Stimulated activated CD8-positive, alpha-beta memory T cell treated with anti-CD3 and anti-CD28 coated beads, Interleukin-4, amount 100 ng/mL, for 48 hours (primary cell): ENCODE results near the gene ARHGAP6.
A peak's percentile ranks its signal among the peaks of the same experiment; 100 is the strongest.

ENCODE experiments used
- DNase-seq: peaks from one replicate; pipeline ENCODE4 v3.0.0-alpha.2; 2020

The ARHGAP6 gene

GRCh38 chrX:11575332-11575731 lies 90.4 kb downstream of the ARHGAP6 start:
- DNase-seq: no peak

DNA sequence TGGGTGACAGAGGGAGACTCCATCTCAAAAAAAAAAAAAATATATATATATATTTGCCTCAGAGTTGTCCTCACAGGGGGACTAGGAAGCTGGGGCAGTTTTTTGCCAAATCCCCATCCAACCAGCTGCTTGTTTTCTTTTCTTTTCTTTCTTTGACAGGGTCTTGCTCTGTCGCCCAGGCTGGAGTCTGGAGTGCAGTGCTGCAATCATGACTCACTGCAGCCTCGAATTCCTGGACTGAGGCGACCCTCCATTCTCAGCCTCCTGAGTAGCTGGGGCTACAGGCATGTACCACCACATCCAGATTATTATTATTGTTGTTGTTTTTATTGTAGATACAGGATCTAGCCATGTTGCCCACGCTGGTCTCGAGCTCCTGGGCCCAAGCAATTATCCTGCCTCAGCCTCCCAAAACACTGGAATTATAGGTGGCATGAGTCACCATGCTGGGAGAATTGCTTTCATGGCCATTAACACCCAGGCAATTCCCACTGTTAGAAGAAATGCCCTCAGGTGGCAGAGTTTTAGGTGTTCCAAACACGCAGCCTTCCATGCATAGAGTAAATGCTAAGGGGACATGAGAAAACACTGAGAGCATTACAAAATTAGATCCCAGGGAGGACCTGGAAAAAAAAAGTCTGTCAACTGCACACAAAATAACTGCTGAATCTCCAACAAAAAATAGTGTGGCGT lies 98.0 kb downstream of the ARHGAP6 start:
- DNase-seq: no peak

DNA sequence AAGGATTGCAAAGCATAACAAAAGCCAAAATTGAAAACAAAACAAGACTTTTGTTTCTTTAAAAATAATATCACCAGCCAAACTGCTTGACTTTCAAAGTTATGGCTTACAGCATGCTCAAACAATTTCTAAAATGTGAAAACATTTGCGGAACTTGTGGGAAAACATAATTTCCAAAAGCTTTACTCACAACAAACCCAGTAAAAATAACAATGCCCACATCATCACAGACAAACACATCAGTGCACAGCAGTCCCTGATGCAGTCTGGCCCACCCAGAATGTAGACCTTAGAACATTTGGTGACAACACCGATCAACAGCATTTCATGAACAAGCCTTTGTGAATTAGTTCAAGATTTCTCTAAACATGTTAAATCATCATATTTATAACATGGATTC lies 98.9 kb downstream of the ARHGAP6 start:
- no peak for DNase-seq

- no peak for DNase-seq
Measured at GRCh38 chrX:11566173-11566572, 99.5 kb downstream of the ARHGAP6 start.

- no peak for DNase-seq
Measured at GRCh38 chrX:11564546-11564945, 101.2 kb downstream of the ARHGAP6 start.

DNA sequence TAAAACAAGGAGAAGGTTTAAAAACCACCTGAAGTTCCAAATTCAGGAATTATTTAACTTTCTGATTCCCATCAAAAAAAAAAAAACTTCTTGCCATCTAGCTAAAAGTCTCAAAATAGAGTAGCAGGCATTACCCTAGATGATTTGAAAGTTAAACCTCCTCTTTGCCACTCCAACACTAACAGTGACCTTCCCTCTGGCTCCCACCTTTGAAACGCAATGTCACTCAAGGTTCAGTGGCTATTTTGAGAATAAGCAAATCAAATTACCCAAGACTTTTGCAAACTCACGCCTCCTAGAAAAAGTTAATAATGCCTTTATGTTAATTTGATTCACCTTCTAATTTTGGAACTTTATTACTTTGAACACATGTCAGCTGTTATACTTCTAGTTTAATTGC lies 103.2 kb downstream of the ARHGAP6 start:
- DNase-seq: no peak

DNA sequence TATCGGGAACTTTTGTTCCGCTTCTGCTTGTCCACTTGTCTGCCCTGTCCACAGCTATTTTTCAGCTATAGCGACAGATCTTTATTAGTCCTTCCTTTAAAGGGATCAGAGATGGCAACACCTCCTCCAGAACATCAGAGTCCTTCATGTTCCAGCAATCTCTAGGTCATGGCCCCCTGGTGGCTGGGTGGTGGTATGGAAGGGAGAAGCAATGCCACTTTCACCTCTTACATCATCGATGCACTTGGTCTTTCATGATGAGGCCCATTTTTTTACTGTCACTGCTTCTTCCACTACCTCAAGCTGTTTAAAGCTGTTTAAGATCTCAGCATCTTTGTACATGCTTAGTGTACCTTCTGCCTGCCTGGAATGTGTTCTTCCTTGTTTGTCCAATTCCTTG lies 106.7 kb downstream of the ARHGAP6 start:
- DNase-seq: peak; percentile 51

DNA sequence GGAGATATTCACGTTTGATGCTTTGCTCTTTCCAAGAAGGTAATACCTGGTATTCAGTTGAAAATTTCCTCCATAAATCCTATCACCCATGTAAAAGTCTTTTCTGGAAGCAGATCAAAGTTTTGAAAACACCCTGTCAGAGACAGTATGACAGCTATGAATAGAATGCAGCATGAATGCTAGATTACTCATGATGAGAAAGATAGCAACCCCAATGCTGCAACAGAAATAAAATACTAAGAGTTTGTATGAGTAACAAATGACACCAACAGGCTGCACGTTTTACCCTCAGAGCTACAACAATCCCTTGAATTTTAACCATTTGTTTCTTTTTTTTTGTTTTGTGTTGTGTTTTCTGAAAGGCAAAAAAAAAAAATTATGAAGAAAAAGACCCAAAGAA lies 108.6 kb downstream of the ARHGAP6 start:
- no peak for DNase-seq

DNA sequence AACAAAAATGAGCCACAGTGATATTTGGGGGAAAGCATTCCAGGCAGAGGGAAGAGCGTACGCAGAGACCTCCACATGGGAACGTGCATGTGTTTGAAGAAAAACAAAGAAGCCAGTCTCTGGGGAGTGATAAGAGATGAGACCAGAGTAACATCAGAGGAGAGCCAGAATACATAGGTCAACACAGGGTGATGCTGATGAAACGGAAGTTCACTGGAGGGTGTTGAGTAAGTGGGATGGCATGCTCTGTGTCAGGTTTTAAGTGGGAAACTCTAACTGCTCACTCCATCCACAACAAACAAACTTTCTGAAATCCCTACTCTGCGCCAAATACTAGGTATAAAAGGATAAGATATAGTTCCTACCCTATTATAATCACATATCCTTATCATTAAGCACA lies 110.0 kb downstream of the ARHGAP6 start:
- DNase-seq: no peak

DNA sequence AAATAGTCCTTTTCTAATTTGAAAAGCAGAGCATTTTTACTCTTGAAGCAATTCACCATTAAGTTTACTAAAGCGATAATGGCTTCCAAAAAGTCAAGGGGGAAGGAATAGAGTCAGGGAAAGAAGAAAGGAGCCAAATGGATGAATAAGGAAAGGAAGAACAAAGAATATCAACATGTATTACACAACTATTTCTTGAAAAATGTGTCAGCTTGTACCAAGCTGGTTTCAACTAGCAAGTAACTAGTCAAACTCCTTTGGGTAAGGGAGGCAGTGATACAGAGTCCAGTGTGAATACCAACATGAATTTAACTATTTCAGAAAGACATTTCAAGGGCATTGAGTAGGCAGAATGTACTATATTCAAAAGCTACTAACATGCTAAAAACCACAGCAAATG lies 112.1 kb downstream of the ARHGAP6 start:
- DNase-seq: no peak

- no peak for DNase-seq
Measured at GRCh38 chrX:11551151-11551550, 114.6 kb downstream of the ARHGAP6 start.

DNA sequence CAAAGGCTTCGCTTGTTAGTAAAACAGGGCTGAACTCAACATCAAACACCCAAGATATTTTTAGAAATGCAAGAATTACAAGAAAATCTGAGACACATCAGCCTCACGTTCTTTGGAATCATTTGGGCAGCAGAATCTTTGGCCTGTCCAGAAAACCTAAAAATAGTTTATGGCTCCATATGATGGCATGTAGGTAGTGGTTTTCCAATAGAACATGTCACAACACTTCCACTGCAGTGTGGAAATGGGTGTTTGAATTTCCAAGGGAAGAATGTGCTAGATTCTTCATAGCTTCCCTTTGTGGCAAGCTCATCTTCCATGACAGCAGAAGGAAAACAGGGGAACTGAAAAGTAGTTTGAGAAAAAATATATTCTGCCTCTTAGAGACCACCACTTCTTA lies 118.8 kb downstream of the ARHGAP6 start:
- DNase-seq: no peak

GRCh38 chrX:11543249-11543648 lies 122.5 kb downstream of the ARHGAP6 start:
- no peak for DNase-seq

GRCh38 chrX:11541510-11541909 lies 124.2 kb downstream of the ARHGAP6 start:
- DNase-seq: no peak

GRCh38 chrX:11540532-11541377 lies 125.0 kb downstream of the ARHGAP6 start:
- no peak for DNase-seq

DNA sequence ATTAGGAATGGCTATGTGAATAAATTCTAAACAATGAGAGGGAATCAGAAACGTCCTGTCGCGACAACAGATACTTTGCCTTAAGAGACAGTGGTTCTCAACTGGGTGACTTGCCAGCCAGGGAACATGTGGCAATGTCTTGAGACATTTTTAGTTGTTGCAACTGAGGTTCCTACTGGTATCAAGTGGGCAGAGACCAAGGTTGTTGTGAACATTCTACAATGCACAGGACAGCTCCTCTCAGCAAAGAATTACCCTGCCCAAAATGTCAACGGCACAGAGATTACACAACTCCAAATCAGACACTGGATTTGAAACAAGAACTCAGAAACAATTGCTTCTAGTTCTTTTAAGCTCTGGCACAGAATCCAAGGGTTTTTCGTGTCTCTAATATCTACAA lies 128.6 kb downstream of the ARHGAP6 start:
- DNase-seq: no peak

- DNase-seq: no peak
Measured at GRCh38 chrX:11535156-11535919, 130.4 kb downstream of the ARHGAP6 start.

DNA sequence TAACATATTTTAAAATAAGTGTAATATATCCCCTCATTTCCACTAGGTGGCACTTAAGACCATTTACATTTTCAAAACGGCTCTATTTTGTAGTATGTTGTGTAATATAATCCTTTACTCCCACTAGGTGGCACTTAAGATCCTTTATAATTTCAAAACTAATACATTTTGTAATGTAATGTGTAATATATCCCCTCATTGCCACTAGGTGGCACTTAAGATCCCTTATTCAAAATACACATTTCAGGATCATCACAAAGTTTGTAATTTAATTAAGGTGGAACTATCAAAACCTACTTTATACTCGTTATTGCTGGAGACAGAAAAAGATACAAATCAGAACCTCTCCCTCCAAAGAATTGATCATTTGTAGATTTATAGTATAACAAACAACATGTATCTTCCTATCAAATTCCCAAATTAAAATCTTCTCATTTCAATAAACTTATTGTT lies 132.5 kb downstream of the ARHGAP6 start:
- no peak for DNase-seq

DNA sequence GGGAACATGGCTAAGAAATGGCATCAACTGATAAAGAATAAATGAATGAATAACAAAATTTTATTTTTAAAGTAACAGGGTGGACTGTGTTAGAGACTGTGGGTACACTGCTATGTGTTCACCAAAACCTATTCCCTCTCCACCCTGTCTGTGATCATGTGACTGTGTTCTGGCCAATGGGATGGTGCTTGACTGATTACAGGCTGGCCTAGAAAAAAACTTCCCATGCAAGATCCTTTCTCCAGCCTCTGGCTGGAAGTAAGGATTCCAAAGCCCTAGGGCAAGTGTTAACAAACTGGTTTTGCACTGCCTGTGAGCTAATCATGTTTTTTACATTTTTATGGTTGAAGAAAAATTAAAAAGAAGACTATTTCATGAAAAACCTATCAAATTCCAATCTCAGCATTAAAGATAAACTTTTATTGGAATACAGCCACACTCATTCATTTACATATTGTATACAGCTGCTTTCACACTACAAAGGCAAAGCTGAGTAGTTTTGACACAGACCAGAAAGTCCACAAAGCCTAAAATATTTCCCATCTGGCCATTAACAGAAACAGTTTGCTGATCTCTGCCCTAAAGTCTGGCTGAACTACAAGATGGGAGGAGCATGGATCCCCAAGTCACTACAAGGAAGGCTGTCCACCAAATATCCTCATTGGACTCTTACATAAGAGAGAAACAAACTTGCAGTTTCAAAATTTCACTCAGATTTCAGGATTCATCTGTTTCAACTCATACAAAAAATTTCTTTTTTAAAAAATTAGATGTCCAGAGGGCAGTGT lies 133.2 kb downstream of the ARHGAP6 start:
- no peak for DNase-seq

DNA sequence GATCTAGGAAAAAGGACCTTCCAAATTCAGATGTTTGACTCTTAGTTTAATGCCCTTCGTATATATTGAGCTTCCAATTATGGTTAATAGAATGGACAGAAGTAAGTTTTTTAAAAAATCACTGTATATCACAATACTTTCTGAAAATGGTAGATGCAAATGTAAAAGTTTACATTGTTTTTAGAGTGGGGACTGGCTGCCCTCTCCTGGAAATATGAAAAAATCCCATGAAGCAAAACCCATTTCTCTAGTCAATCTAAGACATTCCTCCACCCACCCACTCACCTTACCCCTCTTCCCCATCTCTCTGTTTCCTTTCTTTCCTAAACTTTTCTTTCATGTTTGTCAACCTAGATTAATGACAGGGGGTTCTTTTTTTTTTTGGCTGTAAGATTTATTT lies 134.5 kb downstream of the ARHGAP6 start:
- no peak for DNase-seq

- DNase-seq: no peak
Measured at GRCh38 chrX:11530621-11531020, 135.1 kb downstream of the ARHGAP6 start.

- DNase-seq: no peak
Measured at GRCh38 chrX:11528623-11529022, 137.1 kb downstream of the ARHGAP6 start.

DNA sequence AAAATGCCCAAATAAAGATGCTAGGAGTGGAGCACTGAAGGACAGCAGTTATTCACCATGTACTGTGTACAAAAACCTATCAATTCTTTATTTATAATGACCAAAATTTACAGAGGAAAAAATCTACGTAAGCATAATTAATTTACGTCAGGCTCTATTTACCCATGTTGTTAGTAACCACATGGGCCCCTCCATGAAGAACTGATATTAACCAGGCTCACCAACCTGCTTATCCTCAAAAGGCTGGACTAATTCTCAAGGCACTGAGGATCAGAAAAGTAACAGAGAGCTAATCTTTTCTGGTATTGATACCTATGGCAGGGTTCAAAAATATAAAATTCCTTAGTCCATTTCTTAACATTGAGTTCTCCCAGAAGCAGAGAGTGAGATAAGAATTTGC lies 140.0 kb downstream of the ARHGAP6 start:
- no peak for DNase-seq
